SKM-1 treated with dmso at 0.1 percent for 144 hours (cell line): ENCODE data around the gene IFIT2.
"Not testable (repeated sequence)": the region's sequence is repeated elsewhere in the genome, so short reads cannot be mapped to it uniquely, and the experiment has no call there.

ENCODE experiments used
- DNase-seq: peaks from one replicate; lab custom pipeline; 2025; ENCODE audit not compliant: unreplicated experiment; lab: John Stamatoyannopoulos, UW

IFIT2 gene

GRCh38 chr10:89338713-89339112 lies 36.9 kb downstream of the IFIT2 start:
- no peak for DNase-seq

DNA sequence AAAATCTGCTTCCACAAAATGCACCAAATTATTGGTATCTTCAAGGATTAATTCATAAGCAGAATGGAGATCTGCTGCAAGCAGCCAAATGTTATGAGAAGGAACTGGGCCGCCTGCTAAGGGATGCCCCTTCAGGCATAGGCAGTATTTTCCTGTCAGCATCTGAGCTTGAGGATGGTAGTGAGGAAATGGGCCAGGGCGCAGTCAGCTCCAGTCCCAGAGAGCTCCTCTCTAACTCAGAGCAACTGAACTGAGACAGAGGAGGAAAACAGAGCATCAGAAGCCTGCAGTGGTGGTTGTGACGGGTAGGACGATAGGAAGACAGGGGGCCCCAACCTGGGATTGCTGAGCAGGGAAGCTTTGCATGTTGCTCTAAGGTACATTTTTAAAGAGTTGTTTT lies 38.0 kb downstream of the IFIT2 start:
- no peak for DNase-seq

DNA sequence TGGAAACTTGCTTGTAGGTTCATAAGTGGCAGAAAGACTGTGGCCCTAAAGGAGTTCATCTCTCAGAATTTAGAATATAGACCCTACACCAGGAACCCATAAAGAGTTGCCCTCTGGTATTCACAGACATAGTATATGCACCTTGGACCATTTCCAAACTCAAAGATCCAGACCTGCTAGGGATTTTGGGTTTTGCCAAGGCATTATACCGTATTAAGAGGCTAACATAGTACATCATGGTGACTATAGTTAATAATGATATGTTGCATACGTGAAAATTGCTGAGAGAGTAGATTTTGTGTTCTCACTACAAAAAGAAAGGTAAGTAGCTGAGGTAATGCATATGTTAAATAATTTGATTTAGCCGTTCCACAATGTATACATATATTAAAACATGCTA lies 39.8 kb downstream of the IFIT2 start:
- no peak for DNase-seq

DNA sequence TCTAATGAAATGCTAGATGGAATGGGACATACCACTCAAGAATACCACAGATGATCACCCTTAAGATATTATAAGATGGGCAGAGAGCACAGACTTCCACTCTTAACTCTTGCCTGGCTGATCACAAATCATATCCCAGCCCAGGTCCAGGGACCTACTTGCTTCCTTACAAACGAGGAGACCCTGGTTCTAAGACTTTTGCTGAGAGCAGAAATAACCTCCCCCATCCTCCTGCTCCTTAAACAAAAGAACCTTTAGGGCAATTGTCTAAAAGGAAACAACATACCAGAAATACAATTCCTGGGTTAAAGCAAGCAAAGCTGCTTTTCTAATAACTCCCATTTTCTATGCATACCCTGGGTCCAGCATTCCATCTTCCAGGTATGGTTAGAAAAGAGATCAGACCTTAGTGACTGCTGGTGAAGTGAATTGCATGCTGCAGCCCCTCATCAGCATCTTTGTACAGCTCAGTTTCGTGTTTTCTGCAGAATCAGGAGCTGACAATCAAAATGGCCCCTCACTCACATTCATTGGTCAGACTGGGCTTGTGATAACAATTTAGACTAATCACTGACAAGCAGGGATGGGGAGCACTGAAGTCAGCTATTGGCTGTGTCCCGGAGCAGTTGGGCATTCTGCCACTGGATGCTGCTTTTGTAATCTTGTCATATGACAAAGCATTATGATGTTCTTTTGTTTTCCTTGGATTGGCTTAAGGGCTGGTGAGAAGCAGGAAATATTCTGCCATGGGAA lies 40.5 kb downstream of the IFIT2 start:
- no peak for DNase-seq

DNA sequence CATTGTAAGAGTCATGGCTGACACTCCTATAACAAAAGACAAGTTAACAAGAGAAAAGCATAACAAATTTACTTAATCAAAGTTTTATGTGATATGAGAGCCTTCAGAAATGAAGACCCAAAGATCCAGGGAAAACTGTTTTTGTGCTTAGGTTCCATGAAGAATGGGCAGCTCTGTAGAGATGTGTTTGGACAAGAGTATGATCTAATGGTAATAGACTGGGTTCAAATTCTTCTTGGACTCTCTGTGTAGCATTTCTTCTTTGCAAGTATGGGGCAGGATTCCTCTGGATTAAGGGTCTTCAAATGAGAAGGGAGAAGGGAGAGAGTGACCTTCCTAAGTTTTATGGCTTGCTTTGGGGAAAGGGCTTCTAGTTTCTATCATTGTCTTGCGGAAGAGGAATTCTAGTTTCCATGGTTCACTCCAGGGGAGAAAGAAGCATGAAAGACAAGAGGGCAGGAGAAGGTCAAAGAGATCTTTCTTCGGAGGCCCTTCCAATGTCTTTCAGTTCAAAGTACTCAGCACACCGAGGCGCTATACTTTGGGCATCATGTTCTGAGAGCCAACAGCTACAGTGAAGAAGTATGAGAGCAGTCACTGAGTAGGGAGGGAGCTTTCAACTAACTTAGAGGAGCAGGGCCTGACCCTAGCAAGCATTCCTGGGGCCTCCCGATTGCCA lies 41.4 kb downstream of the IFIT2 start:
- DNase-seq = no peak

GRCh38 chr10:89344156-89344555 lies 42.3 kb downstream of the IFIT2 start:
- DNase-seq = no peak

- no peak for DNase-seq
Measured at GRCh38 chr10:89345367-89346000, 43.6 kb downstream of the IFIT2 start.

DNA sequence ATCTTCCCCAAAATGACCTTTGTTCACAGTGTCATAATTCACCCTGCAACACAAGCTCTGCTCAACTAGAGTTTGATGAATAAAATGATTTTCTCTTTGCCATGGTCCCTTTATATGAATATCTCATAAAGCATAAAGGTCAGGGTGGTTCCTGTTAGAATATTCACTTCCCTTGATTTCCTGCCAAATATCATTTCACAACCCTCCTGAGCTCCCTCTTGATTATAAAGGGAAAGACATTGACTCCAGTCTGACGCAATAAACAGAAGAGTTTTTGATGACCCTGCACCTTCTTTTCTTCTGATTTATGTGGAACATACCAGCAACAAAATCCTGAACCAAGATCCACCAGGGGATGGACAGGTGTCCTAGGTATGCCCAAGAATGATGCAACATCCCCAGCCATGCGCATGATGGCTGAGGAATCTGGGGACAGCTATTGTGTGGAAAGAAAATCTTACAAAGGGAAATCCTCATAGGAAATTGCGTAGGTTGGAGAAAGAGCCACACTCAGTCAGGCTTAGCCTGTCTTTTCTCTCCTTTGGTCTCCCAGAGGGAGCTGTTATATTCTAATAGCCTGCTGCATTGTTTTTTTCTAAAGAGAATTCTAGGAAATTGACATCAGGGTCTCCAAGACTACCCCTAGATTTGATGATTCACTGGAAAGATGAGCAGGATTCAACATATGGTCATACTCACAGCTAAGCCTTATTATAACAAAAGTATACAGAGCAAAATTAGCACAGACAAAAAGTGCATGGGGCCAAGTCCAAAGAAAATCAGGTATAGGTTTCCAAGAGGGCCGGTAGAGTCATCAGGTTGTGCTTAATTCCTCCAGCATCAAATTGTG lies 44.8 kb downstream of the IFIT2 start:
- peak; percentile 36 for DNase-seq

DNA sequence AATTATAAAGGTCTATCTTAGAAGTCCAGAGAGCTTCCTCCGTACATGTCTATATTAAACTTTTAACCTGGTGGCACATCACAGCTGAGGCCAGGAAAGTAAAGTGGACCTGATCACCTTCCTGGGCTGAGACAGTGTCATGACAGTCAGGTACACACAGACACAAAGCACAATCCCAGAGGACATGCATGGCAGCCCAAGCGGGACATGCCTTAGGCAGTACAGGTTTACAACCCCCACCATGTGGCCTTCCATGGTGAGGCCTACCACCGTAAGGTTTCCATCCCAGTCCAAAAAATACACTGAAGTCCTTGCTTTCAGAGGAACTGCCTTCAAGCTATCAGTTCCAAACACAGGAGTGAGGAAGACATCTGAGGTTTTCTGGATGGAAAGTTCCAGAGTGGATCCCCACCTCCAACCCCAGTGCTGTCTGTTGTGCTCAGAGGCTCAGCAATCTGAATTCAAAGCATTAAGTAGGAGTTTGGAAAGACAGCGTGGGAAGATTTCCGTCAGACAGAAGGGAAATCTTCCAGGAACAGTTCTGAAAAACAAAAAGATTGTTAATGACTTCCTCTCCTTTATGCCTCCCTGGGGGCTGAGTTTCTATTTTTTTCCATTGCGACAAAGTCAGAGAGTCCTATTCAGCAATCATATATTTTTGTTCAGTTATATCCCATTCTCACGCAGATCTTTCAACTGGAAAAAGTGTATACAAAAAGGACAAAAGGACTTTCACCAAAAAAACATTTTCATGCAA lies 46.0 kb downstream of the IFIT2 start:
- no peak for DNase-seq

- DNase-seq = no peak
Measured at GRCh38 chr10:89348481-89348880, 46.6 kb downstream of the IFIT2 start.

DNA sequence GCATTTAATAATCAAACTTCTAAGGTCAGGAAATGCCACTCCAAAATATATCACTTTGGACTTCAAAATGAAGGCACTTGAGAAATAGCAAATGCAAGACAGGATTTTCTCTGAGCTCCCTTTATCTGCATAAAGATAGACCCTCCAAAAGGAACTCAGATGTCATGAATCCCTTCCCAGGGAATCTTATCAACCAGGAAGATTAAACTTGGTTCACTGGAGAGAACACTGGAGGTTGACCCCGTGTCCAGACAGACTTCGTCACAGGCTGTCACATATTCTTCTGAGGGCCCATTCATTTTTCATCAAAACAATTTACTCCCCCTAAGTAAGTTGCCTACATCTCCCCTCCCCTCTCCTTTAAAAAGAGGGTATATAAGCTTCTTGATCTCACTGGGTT lies 47.1 kb downstream of the IFIT2 start:
- no peak for DNase-seq

DNA sequence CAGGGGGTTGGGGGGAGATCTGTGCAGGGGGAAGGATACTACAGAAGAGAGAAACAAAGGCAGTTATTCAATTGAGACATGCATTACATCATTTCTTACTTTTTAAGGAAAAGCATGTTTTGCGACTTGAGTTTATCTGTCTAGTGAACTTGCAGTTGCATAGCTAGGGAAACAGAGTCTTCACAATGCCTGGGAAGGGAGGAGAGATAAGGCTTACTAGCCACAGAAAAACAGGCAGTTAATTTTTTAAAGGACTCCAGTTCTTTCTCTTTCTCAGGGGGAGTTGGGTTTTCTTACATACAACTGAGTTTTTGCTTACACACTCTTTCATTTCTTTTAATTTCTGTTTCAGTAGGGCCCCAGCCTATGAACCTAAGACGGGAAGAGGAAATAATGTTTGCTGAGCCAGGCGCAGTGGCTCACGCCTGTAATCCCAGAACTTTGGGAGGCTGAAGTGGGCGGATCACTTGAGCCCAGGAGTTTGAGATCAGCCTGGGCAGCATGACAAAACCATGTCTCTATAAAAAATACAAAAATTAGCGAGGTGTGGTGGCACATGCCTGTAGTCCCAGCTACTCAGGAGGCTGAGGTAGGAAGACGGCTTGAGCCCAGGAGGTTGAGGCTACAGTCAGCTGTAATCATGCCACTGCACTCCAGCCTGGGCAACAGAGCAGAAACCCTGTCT lies 48.9 kb downstream of the IFIT2 start:
- not testable (repeated sequence) for DNase-seq

- DNase-seq = no peak
Measured at GRCh38 chr10:89351412-89351779, 49.5 kb downstream of the IFIT2 start.

DNA sequence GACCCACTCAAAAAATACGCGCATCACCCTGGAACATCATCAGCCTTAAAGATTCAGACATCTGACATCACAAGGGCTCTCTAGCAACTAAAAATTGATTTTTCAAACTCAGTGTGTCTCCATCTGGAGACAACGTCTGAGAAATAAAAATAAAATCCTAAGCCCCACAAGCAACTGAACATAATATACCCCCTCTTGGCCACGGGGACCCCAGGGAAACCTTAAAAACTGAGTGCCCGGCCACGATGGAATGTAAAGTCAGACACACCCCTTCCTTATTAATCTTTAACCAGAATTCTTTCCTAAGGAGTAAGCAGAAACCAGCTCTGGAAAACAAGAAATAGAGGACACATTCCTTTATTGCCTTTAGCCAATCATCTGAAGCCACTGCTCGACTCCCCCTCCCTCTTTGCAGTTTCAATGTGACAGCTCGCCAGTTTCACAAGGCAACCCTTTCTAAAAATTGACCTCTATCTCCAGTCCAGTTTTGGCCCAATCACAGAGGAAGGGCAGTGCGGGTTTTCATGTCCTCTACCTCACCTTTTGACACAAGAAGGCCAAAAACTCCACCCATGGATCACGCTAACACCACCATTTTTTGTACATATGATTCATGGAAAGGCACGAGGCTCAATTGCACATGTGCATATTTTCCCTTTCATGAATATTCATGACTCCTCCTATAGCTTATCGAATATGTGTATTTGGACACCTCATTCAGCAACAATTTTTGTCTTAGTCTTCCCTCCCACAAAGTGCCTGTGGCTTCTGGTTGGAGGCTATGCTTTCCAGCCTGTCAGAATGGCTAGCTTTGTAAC lies 50.1 kb downstream of the IFIT2 start:
- no peak for DNase-seq

DNA sequence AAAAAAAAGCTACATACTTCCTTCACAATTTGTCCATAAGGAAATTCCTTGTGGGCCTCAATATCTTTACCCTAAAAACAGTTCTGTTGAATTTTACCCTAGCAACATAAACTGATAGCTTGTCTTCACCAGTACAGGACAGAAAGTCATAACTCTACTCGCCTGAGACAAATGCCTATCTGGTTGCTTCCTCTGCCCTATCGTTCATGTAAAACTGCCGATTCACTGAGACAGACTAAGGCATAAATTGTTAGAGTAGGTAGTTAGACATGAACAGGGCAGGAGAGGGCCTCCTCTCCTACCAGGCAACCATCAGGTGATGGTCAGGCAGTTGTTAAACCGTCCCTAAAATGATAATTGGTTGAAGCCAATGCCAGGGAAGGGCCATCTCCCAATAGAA lies 51.0 kb downstream of the IFIT2 start:
- DNase-seq = no peak

DNA sequence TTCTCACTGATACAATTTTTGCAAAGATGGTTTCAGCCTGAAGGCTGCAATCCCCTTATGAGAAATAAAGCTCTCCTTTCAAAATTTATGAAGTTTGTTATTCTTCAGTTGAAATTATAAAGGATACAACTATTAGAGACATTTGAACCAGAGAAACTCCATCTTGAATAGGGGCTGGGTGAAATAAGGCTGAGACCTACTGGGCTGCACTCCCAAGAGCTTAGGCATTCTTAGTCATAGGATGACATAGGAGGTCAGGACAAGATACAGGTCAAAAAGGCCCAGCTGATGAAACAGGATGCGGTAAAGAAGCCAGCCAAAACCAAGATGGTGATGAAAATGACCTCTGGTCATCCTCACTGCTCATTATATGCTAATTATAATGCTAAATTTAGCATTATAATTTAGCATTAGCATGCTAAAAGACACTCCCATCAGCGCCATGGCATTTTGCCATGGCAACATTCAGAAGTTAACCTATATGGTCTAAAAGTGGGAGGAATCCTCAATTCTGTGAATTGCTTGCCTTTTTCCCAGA lies 53.6 kb downstream of the IFIT2 start:
- no peak for DNase-seq

DNA sequence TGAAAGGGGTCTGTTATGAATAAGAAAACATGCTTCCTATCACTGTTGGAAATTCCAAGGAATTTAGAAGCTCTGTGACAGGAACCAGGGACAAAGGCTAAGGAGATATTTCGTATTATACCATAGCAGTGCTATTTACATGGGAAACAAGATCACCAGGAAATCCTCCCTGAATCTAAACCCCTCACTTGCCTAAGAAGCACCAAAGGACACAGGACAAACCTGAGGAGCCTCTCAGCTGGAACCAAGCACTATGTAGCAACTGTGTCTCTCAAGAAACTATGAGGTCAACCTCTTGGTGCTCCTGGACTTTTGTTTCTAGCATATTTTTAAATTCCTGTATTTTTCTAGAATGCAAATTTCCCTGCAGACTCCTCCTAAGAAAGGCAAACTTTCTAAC lies 55.2 kb downstream of the IFIT2 start:
- DNase-seq = no peak

GRCh38 chr10:89357975-89358374 lies 56.1 kb downstream of the IFIT2 start:
- no peak for DNase-seq
